ENCODE results near the gene ENTPD2.
"Not testable (repeated sequence)": the region's sequence is repeated elsewhere in the genome, so short reads cannot be mapped to it uniquely, and the experiment has no call there.

The ENTPD2 gene

GRCh38 chr9:137015976-137016375 lies 37.9 kb downstream of the ENTPD2 start:
- no peak for DNase-seq (ENCODE audit: low read depth in 2 of 2)

GRCh38 chr9:137015540-137015930 lies 38.3 kb downstream of the ENTPD2 start:
- no peak for DNase-seq (ENCODE audit: low read depth in 2 of 2)

GRCh38 chr9:137014776-137015539 lies 38.9 kb downstream of the ENTPD2 start:
- no peak for DNase-seq (ENCODE audit: low read depth in 2 of 2)

- no peak for DNase-seq (ENCODE audit: low read depth in 2 of 2)
Measured at GRCh38 chr9:137014166-137014565, 39.7 kb downstream of the ENTPD2 start.

- no peak for DNase-seq (ENCODE audit: low read depth in 2 of 2)
Measured at GRCh38 chr9:137013571-137013940, 40.3 kb downstream of the ENTPD2 start.

GRCh38 chr9:137012694-137013570 lies 40.9 kb downstream of the ENTPD2 start:
- DNase-seq (ENCODE audit: low read depth in 2 of 2), result no peak

- DNase-seq (ENCODE audit: low read depth in 2 of 2), result no peak
Measured at GRCh38 chr9:137011907-137012675, 41.8 kb downstream of the ENTPD2 start.

- DNase-seq (ENCODE audit: low read depth in 2 of 2), result no peak
Measured at GRCh38 chr9:137011156-137011555, 42.7 kb downstream of the ENTPD2 start.

- DNase-seq (ENCODE audit: low read depth in 2 of 2), result no peak
Measured at GRCh38 chr9:137009938-137010732, 43.7 kb downstream of the ENTPD2 start.

- no peak for DNase-seq (ENCODE audit: low read depth in 2 of 2)
Measured at GRCh38 chr9:137009217-137009616, 44.6 kb downstream of the ENTPD2 start.

- DNase-seq (ENCODE audit: low read depth in 2 of 2), result no peak
Measured at GRCh38 chr9:137008312-137008711, 45.5 kb downstream of the ENTPD2 start.

- DNase-seq (ENCODE audit: low read depth in 2 of 2), result no peak
Measured at GRCh38 chr9:137007816-137008270, 46.0 kb downstream of the ENTPD2 start.

GRCh38 chr9:137007108-137007815 lies 46.6 kb downstream of the ENTPD2 start:
- DNase-seq (ENCODE audit: low read depth in 2 of 2), result no peak

- no peak for DNase-seq (ENCODE audit: low read depth in 2 of 2)
Measured at GRCh38 chr9:137006116-137007003, 47.5 kb downstream of the ENTPD2 start.

- DNase-seq (ENCODE audit: low read depth in 2 of 2), result not testable (repeated sequence)
Measured at GRCh38 chr9:137004285-137004684, 49.6 kb downstream of the ENTPD2 start.

GRCh38 chr9:137002646-137003041 lies 51.2 kb downstream of the ENTPD2 start:
- no peak for DNase-seq (ENCODE audit: low read depth in 2 of 2)

- no peak for DNase-seq (ENCODE audit: low read depth in 2 of 2)
Measured at GRCh38 chr9:137001857-137002645, 51.8 kb downstream of the ENTPD2 start.

- DNase-seq (ENCODE audit: low read depth in 2 of 2), result no peak
Measured at GRCh38 chr9:137000177-137000930, 53.5 kb downstream of the ENTPD2 start.
